ENCODE measurements around the gene NCAM2.

- TF ChIP-seq CTCF (IDR thresholded peaks at IDR 0.05), result no peak
- TF ChIP-seq POLR2A (IDR thresholded peaks at IDR 0.05), result no peak
Measured at GRCh38 chr21:21332492-21332891, 334.3 kb downstream of the NCAM2 start.
